ENCODE data around the gene PRKAR1B. TPM values are rescaled to one million over a fixed set of nuclear protein-coding genes. Genes with fewer than 3 reads are reported as not detected.

Gene PRKAR1B
- total and polyA plus RNA-seq, 7 donors: 1.4 to 4.6 (median 1.9) TPM

DNA sequence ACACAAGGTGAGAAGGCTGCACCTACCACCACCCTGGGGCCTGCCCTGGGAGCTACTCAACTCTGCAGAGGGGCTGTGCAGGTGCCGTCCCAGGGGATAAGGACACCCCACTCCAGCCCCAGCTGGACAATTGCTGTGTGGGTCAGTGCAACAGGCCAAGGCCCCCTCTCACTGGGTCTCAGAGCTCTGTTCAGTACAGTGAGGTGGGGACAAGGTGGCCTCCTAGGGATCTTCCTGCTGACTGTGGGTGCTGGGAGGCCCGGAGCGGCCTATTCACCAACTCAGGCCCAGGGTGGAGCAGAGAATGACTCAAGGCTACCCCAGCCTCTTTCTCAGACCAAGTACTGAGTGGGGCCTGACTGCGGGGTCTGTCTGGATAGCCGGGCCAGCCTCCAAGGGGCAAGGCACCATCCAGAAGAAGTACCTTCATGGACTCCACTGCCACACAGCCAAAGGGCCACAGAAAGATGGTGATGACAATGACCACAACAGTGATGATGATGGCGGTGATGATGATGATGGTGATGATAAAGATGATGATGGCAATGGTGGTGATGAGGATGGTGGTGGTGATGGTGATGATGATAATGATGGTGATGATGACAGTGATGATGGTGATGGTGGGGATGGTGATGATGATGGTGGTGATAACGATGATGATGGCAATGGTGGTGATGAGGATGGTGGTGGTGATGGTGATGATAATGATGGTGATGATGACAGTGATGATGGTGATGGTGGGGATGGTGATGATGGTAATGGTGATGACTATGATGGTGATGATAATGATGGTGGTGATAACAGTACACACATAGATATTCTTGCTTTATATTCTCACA, 60.4 kb downstream of the PRKAR1B start:
- H3K27me3 ChIP-seq (ENCODE audit: insufficient read depth in 3 of 3, low read length in 2 of 3): no peaks in the 10 kb centered on the region
- 97 to 98% (median 97%) methylated on average over 7 of the region's 7 CpGs for WGBS, 3 donors
- H3K36me3 ChIP-seq (ENCODE audit: insufficient read depth in 1 of 2, low read depth in 1 of 2): no peaks in the 10 kb centered on the region
- peaks cover 4% of the 10 kb centered on the region for H3K4me1 ChIP-seq
- TF ChIP-seq, protein P1, sequence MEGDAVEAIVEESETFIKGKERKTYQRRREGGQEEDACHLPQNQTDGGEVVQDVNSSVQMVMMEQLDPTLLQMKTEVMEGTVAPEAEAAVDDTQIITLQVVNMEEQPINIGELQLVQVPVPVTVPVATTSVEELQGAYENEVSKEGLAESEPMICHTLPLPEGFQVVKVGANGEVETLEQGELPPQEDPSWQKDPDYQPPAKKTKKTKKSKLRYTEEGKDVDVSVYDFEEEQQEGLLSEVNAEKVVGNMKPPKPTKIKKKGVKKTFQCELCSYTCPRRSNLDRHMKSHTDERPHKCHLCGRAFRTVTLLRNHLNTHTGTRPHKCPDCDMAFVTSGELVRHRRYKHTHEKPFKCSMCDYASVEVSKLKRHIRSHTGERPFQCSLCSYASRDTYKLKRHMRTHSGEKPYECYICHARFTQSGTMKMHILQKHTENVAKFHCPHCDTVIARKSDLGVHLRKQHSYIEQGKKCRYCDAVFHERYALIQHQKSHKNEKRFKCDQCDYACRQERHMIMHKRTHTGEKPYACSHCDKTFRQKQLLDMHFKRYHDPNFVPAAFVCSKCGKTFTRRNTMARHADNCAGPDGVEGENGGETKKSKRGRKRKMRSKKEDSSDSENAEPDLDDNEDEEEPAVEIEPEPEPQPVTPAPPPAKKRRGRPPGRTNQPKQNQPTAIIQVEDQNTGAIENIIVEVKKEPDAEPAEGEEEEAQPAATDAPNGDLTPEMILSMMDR (IDR thresholded peaks at IDR 0.05): no peak
- H3K4me3 ChIP-seq: no peak overlapping the region
- intact Hi-C loops (cut with DNase I): no loop called here
- DNase-seq: no peak
- H3K27ac ChIP-seq: no peak overlapping the region
- ATAC-seq: no peak
- H3K9me3 ChIP-seq: no peaks in the 10 kb centered on the region

DNA sequence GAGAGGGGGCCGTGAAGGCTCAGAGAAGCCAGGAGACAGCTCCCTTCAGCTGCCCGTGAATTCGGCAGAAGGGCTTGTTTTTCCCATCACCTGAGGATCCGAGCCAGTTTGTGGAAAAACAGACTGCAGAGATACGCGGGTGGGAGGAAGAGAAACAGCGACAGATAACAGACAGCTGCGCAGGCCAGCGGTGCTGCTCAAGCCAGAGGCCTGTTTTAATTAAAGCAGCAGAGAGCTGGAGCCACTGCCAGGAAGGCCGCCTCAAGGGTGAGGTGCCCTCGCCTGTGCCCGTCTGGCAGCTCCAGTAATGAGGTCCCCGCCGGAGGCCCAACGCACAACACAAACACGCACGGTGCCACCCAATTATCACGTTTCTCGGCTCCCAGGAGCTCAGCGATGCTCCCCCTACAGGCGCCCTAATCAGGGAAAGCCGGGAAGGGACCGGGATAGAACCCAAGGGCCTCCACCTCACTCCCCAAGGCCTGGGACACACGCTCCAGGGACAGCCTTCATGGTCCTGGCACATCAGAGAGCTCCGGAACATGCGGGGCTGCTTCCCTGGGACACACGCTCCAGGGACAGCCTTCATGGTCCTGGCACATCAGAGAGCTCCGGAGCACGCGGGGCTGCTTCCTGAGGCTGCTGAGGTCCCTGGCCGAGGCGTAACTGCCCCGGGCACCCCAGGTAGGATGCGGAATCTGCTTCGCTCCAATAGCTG, 61.2 kb downstream of the PRKAR1B start:
- ATAC-seq (peak in 1 of 4 donors; percentile 51), DNase-seq (peak in 1 of 2 donors; percentile 26)
- intact Hi-C loops (cut with DNase I): no loop called here
- H3K27ac ChIP-seq: no peak overlapping the region
- H3K36me3 ChIP-seq (ENCODE audit: insufficient read depth in 1 of 2, low read depth in 1 of 2): no peaks in the 10 kb centered on the region
- WGBS, 3 donors: 58 to 61% (median 59%) methylated on average over 35 of the region's 35 CpGs
- H3K27me3 ChIP-seq (ENCODE audit: insufficient read depth in 3 of 3, low read length in 2 of 3): no peaks in the 10 kb centered on the region
- no peak overlapping the region for H3K4me3 ChIP-seq
- no peaks in the 10 kb centered on the region for H3K9me3 ChIP-seq
- H3K4me1 ChIP-seq: peaks cover 4% of the 10 kb centered on the region
- TF ChIP-seq, protein P1 (IDR thresholded peaks at IDR 0.05): no peak

DNA sequence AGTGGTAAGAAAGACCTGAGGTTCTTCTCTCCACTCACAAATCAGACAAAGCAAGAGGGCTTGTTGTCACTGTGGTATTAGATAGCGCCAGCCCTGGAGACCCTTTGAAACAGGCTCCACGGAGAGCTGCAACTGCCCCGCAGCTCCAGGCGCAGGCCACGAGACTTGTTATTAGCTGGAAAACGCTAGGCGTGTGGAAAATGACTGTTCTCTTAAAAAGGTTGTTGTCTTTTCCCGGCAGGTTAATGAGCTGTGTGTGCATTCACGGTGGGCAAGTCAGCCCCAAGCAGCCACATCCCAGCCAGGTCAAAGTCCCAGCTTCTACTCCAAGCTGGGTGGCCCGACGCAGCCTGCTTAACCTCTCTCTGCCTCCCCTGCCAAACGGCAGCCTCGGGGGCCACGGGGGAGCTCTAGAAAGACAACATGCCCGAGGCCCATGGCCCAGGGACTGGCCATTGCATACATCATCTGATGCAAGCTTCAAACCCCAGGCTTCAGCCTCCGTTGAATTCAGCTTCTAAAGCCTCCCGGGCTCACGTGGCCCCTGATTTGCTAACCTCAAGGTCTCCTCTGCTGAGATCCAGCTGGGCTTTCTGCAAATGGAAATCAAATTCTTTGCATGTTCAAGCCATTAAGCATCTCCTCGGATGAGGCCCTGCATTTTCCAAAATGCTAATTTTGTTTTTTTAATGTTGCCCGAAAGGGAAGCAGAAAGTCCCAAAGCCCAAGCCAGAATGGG, 61.9 kb downstream of the PRKAR1B start:
- H3K4me1 ChIP-seq: peaks cover 4% of the 10 kb centered on the region
- intact Hi-C loops (cut with DNase I): no loop called here
- DNase-seq: no peak

DNA sequence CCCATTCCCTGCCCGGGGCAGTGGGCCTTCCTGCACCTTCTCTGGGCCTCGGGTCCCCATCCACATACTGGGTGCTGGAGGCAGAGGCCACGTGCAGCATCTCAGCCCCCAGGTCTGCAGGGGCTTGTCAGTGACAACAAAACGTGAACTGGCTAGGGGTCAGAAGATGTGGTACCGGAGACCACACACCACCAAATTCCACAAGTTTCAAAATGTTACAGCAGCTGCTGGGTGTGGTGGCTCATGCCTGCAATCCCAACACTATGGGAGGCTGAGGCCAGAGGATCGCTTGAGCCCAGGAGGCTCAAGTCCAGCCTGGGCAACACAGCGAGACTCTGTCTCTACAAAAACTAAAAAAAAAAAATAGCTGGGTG, 62.7 kb downstream of the PRKAR1B start:
- Histone ChIP-seq H3K4me1 (peaks cover 4% of the 10 kb centered on the region), H3K27ac (no peak overlapping the region), H3K27me3 (ENCODE audit: insufficient read depth in 3 of 3, low read length in 2 of 3) (peaks cover 0 to 4% (median 2%) of the 10 kb centered on the region in 3 donors), H3K4me3 (no peak overlapping the region), H3K9me3 (no peaks in the 10 kb centered on the region), H3K36me3 (ENCODE audit: insufficient read depth in 1 of 2, low read depth in 1 of 2) (no peaks in the 10 kb centered on the region)
- ATAC-seq: no peak
- no peak for DNase-seq
- intact Hi-C loops (cut with DNase I): no loop called here
- 76 to 92% (median 78%) methylated on average over 7 of the region's 7 CpGs for WGBS, 3 donors
- TF ChIP-seq, protein P1 (IDR thresholded peaks at IDR 0.05): no peak

More for the DNA sequence above, 61.9 kb downstream of the PRKAR1B start:
- no peak for ATAC-seq
- H3K9me3 ChIP-seq: no peaks in the 10 kb centered on the region
- no peak overlapping the region for H3K27ac ChIP-seq
- WGBS, 3 donors: 69 to 81% (median 76%) methylated on average over 20 of the region's 20 CpGs
- H3K27me3 ChIP-seq (ENCODE audit: insufficient read depth in 3 of 3, low read length in 2 of 3): no peaks in the 10 kb centered on the region
- H3K4me3 ChIP-seq: no peak overlapping the region
- H3K36me3 ChIP-seq (ENCODE audit: insufficient read depth in 1 of 2, low read depth in 1 of 2): no peaks in the 10 kb centered on the region
- TF ChIP-seq, protein P1 (IDR thresholded peaks at IDR 0.05): no peak

Data from psoas muscle (tissue), 8 donors.